ENCODE data around the gene ARHGAP36. TPM values are rescaled to one million over a fixed set of nuclear protein-coding genes. Genes with fewer than 3 reads are reported as not detected.

The ARHGAP36 gene
- total and polyA plus RNA-seq, 2 of the 8 experiments (the other 6 are each of a cell fraction or from before 2014, with no cell fraction given) = 0.32 to 0.38 TPM

DNA sequence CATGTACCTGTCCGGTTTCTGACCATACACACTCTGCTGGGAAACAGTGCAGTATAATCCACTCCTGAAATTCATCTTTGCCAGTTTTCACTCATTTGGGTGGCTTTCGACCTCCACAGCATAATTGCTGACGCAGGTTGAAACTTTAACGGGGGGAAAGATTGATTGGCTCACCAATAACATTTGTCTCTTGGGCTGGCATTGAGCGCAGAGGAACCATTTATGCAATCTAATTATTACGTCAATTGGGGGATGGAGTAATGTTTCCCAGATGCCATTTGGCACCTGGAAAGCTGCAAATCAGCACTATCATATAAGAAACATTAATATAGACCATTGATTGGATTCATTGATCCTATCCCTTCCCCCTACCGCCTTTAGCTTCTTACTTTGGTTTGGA lies 24.1 kb upstream of the ARHGAP36 start:
- H3K4me2 ChIP-seq (ENCODE audit: insufficient read depth in 1 of 2, low read depth in 2 of 2, low read length in 2 of 2) = no peak overlapping the region
- H3K23ac ChIP-seq (ENCODE audit: insufficient read length) = no peak overlapping the region
- H2BK120ac ChIP-seq (replicated peaks; ENCODE audit: low read depth, low read length) = no peak overlapping the region
- H3K23me2 ChIP-seq (ENCODE audit: low read depth, low read length) = no peaks in the 10 kb centered on the region
- no peak overlapping the region for H3K4me3 ChIP-seq (ENCODE audit: extremely low read depth in 1 of 4, insufficient read depth in 2 of 4, low read depth in 3 of 4, low read length in 4 of 4)
- no peak overlapping the region for H2AK5ac ChIP-seq (ENCODE audit: low read depth, low read length)
- H2BK12ac ChIP-seq (ENCODE audit: low read depth, low read length) = no peak overlapping the region
- no peaks in the 10 kb centered on the region for H4K20me1 ChIP-seq (replicated peaks in 1 of 2; ENCODE audit: control insufficient read depth in 1 of 2, insufficient read depth in 2 of 2, low read length in 2 of 2)
- H3K9ac ChIP-seq (replicated peaks in 1 of 4; ENCODE audit: extremely low read depth in 1 of 4, low read depth in 3 of 4, low read length in 3 of 4) = no peak overlapping the region
- no peak overlapping the region for H4K5ac ChIP-seq (ENCODE audit: insufficient read length, low read depth, low read length)
- H3K4ac ChIP-seq (replicated peaks; ENCODE audit: insufficient read length, low read depth, low read length) = no peak overlapping the region
- no peaks in the 10 kb centered on the region for H3K9me3 ChIP-seq (ENCODE audit: insufficient read depth in 2 of 2, low read depth in 1 of 2, low read length in 1 of 2)
- H3K4me1 ChIP-seq (replicated peaks in 1 of 4; ENCODE audit: control insufficient read depth in 3 of 4, insufficient read depth in 4 of 4, low read length in 3 of 4) = no peaks in the 10 kb centered on the region
- H3K56ac ChIP-seq (replicated peaks; ENCODE audit: insufficient read length, low read depth, low read length) = no peak overlapping the region
- ChIA-PET CTCF (ENCODE audit: partially characterized antibody) (no interaction called here), POLR2A (ENCODE audit: partially characterized antibody) (no interaction called here)
- H3K18ac ChIP-seq (ENCODE audit: extremely low read depth, low read length) = no peak overlapping the region
- no peak overlapping the region for H4K91ac ChIP-seq (replicated peaks; ENCODE audit: insufficient read length, low read length)
- H3K14ac ChIP-seq (ENCODE audit: insufficient read length) = no peak overlapping the region
- TF ChIP-seq KDM1A (IDR thresholded peaks at IDR 0.05; ENCODE audit: borderline replicate concordance, low read length) (no peak), NANOG (IDR thresholded peaks at IDR 0.05; ENCODE audit: insufficient read depth, low read depth, low read length, poor library complexity, severe bottlenecking) (no peak), RAD21 (IDR thresholded peaks at IDR 0.05 in 1 of 2, conservative IDR thresholded peaks at IDR 0.05 in 1 of 2; ENCODE audit: low read depth in 2 of 2, low read length in 2 of 2) (no peak), TBP (IDR thresholded peaks at IDR 0.05; ENCODE audit: low read depth, low read length) (no peak), SP1 (IDR thresholded peaks at IDR 0.05; ENCODE audit: low read depth, low read length) (no peak), BACH1 (IDR thresholded peaks at IDR 0.05; ENCODE audit: low read length) (no peak), FOSL1 (IDR thresholded peaks at IDR 0.05; ENCODE audit: insufficient read depth, low read depth, low read length) (no peak), GTF2F1 (IDR thresholded peaks at IDR 0.05; ENCODE audit: borderline replicate concordance, low read depth, low read length) (no peak)
- TF ChIP-seq, protein P1, sequence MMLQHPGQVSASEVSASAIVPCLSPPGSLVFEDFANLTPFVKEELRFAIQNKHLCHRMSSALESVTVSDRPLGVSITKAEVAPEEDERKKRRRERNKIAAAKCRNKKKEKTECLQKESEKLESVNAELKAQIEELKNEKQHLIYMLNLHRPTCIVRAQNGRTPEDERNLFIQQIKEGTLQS (IDR thresholded peaks at IDR 0.05; ENCODE audit: insufficient read depth, low read depth, low read length) = no peak
- no peak overlapping the region for H3K27ac ChIP-seq (ENCODE audit: low read depth, low read length)
- no peak for FAIRE-seq
- no peak overlapping the region for H4K8ac ChIP-seq (ENCODE audit: extremely low read depth, insufficient read depth, low read length)
- WGBS, 2 experiments (ENCODE audit: extremely low coverage in 1 of 2, insufficient coverage in 1 of 2, insufficient read length in 1 of 2, insufficient replicate concordance in 2 of 2, low coverage in 1 of 2, low lambda C conversion rate in 2 of 2, missing lambda C conversion rate in 1 of 2) = 87% methylated on average over 7 of the region's 7 CpGs; no CpG with 5 or more reads in 1 of the 2 experiments
- no peak for DNase-seq (ENCODE audit: low read depth in 1 of 2, low spot score in 2 of 2)
- H3K36me3 ChIP-seq (ENCODE audit: control insufficient read depth in 2 of 4, insufficient read depth in 4 of 4, low read length in 3 of 4) = no peaks in the 10 kb centered on the region
- H2BK5ac ChIP-seq (ENCODE audit: low read depth, low read length) = no peak overlapping the region
- H2BK15ac ChIP-seq (ENCODE audit: low read length) = no peak overlapping the region
- no peak overlapping the region for H2BK20ac ChIP-seq (ENCODE audit: low read length)
- no peaks in the 10 kb centered on the region for H3K27me3 ChIP-seq (replicated peaks in 1 of 4; ENCODE audit: control insufficient read depth in 3 of 4, extremely low read depth in 1 of 4, insufficient read depth in 3 of 4, low read length in 3 of 4)
- no peaks in the 10 kb centered on the region for H3K79me1 ChIP-seq (ENCODE audit: low read depth, low read length)
- H2AFZ ChIP-seq (ENCODE audit: low read length) = no peak overlapping the region
- H3K79me2 ChIP-seq (ENCODE audit: control insufficient read depth in 1 of 2, insufficient read depth in 2 of 2, low read length in 2 of 2) = no peaks in the 10 kb centered on the region
